ENCODE measurements around the gene MAFG. TPM values are rescaled to one million over a fixed set of nuclear protein-coding genes. Genes with fewer than 3 reads are reported as not detected.
"Not testable (repeated sequence)": the region's sequence is repeated elsewhere in the genome, so short reads cannot be mapped to it uniquely, and the experiment has no call there.

Gene MAFG
- total and polyA plus RNA-seq, 2 donors (not counting 3 experiments of a cell fraction or from before 2014, with no cell fraction given) = 27.6 to 35.0 TPM

DNA sequence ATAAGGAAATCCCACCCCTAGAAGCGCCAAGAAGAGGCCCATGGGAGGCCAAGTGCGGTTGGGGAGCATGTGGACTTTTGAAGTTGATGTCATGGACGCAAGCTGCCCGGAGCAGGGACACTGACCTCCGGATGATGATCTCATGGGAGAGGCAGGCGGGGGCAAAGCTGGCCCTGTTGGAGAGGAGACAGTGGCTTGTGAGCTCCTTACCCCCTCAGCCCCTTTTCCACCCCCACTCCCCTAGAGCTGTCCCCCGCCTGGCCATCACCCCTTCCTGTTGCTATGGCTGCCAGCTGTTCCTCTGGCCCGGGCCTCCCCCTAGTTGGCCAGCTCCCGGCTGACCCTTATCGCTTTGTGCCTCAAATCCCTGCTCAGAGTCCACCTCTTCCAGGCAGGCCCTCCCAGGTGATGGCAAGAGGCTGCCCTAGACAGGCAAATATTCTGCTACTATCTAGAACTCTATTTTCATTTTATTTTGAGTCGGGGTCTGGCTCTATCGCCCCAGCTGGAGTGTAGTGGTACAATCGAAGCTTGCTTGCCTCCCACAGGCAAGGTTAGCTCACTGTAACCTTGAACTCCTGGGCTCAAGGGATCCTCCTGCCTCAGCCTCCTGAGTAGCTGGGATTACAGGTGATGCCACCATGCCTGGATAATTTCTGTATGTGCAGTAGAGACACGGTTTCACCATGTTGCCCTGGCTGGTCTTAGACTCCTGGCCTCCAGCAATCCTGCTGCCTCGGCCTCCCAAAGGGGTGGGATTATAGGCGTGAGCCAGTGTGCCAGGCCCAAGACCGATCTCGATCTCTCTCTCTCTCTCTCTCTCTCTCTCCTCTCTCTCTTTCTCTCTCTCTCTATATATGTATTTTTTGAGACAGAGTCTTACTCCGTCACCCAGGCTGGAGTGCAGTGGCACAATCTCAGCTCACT is 26.9 kb upstream of the MAFG start:
- Histone ChIP-seq H4K20me1 (replicated peaks; ENCODE audit: control insufficient read depth, extremely low read depth, insufficient read depth, low read length) (no peaks in the 10 kb centered on the region), H3K36me3 (ENCODE audit: control insufficient read depth in 2 of 2, extremely low read depth in 1 of 2, insufficient read depth in 2 of 2, low read length in 2 of 2) (no peaks in the 10 kb centered on the region), H2AFZ (ENCODE audit: low read depth, low read length) (no peak overlapping the region), H3K4me1 (ENCODE audit: control insufficient read depth, extremely low read depth, insufficient read depth, low read length) (no peaks in the 10 kb centered on the region), H3K79me2 (ENCODE audit: control insufficient read depth, insufficient read depth, low read length) (no peaks in the 10 kb centered on the region), H3K27ac (ENCODE audit: insufficient read depth, low read depth, low read length) (no peak overlapping the region), H3K27me3 (ENCODE audit: control insufficient read depth in 2 of 2, insufficient read depth in 2 of 2, low read length in 2 of 2) (peaks cover 8 to 10% of the 10 kb centered on the region in 2 experiments), H3K9me1 (replicated peaks; ENCODE audit: control insufficient read depth, extremely low read depth, insufficient read depth, low read length) (no peaks in the 10 kb centered on the region), H3K4me2 (ENCODE audit: insufficient read depth, low read length) (no peak overlapping the region), H3K4me3 (replicated peaks in 1 of 3; ENCODE audit: insufficient read depth in 1 of 3, low read depth in 1 of 3, low read length in 3 of 3) (no peak overlapping the region), H3K9ac (replicated peaks; ENCODE audit: extremely low read depth, insufficient read depth, low read length) (no peak overlapping the region), H3K9me3 (replicated peaks; ENCODE audit: control insufficient read depth, insufficient read depth, low read length) (no peaks in the 10 kb centered on the region)
- ChIA-PET POLR2A (no interaction called here), CTCF (interaction anchor here (0.9 to 2.3 kb wide), 5 partner anchors 9 to 133 kb away, joined by 3 to 8 read pairs (median 4); no protein-coding TSS in a partner anchor)
- intact Hi-C loops (cut with micrococcal nuclease) = no loop called here
- dilution Hi-C loops (cut with MboI; ENCODE audit: extremely low pct_ligation_motif_present, low sequenced_read_pairs) = no loop called here
- DNase-seq (ENCODE audit: low read depth, low spot score) = no peak
- no TSS peak for BruUV-seq (replicated peaks)
- TF ChIP-seq, protein P1, sequence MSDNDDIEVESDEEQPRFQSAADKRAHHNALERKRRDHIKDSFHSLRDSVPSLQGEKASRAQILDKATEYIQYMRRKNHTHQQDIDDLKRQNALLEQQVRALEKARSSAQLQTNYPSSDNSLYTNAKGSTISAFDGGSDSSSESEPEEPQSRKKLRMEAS (IDR thresholded peaks at IDR 0.05; ENCODE audit: insufficient read depth, insufficient read length) = no peak
- no peak for TF ChIP-seq MYC (IDR thresholded peaks at IDR 0.05; ENCODE audit: low read depth, low read length)
- no peak for TF ChIP-seq JUN (IDR thresholded peaks at IDR 0.05; ENCODE audit: borderline replicate concordance, insufficient read depth, insufficient read length, low read depth)
- no peak for TF ChIP-seq EZH2 (IDR thresholded peaks at IDR 0.05; ENCODE audit: borderline replicate concordance, low read depth, low read length, severe bottlenecking)
- no peak for TF ChIP-seq GATA2 (IDR thresholded peaks at IDR 0.05; ENCODE audit: insufficient read depth, insufficient read length, low read depth, low read length)
- TF ChIP-seq POLR2A (IDR thresholded peaks at IDR 0.05; ENCODE audit: low read depth, low read length) = no peak
- TF ChIP-seq, protein P2, sequence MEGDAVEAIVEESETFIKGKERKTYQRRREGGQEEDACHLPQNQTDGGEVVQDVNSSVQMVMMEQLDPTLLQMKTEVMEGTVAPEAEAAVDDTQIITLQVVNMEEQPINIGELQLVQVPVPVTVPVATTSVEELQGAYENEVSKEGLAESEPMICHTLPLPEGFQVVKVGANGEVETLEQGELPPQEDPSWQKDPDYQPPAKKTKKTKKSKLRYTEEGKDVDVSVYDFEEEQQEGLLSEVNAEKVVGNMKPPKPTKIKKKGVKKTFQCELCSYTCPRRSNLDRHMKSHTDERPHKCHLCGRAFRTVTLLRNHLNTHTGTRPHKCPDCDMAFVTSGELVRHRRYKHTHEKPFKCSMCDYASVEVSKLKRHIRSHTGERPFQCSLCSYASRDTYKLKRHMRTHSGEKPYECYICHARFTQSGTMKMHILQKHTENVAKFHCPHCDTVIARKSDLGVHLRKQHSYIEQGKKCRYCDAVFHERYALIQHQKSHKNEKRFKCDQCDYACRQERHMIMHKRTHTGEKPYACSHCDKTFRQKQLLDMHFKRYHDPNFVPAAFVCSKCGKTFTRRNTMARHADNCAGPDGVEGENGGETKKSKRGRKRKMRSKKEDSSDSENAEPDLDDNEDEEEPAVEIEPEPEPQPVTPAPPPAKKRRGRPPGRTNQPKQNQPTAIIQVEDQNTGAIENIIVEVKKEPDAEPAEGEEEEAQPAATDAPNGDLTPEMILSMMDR (IDR thresholded peaks at IDR 0.05; ENCODE audit: extremely low read depth in 1 of 2, insufficient read depth in 1 of 2, low read depth in 1 of 2, low read length in 2 of 2) = no peak
- TF ChIP-seq POLR2AphosphoS5 (IDR thresholded peaks at IDR 0.05; ENCODE audit: insufficient read depth, low read depth, low read length) = no peak
- no peak for TF ChIP-seq FOS (IDR thresholded peaks at IDR 0.05; ENCODE audit: borderline replicate concordance, insufficient read depth, low read length)
- no peak for FAIRE-seq

DNA sequence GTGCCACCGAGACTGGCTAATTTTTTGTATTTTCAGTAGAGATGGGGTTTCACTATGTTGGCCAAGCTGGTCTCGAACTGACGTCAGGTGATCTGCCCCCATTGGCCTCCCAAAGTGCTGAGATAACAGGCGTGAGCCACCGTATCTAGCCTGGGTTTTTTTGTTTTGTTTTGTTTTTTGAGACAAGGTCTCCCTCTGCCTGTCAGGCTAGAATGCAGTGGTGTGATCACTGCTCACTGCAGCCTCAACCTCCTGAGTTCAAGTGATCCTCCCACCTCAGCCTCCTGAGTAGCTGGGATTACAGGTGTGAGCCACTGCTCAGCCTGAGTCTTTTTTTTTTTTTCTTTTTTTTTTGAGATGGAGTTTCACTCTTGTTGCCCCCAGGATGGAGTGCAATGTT is 25.9 kb upstream of the MAFG start:
- H3K9me3 ChIP-seq (replicated peaks; ENCODE audit: control insufficient read depth, insufficient read depth, low read length); H4K20me1 ChIP-seq (replicated peaks; ENCODE audit: control insufficient read depth, extremely low read depth, insufficient read depth, low read length); H3K9ac ChIP-seq (replicated peaks; ENCODE audit: extremely low read depth, insufficient read depth, low read length); H3K79me2 ChIP-seq (ENCODE audit: control insufficient read depth, insufficient read depth, low read length); FAIRE-seq; H3K4me1 ChIP-seq (ENCODE audit: control insufficient read depth, extremely low read depth, insufficient read depth, low read length); intact Hi-C loops (cut with micrococcal nuclease); H3K4me2 ChIP-seq (ENCODE audit: insufficient read depth, low read length); DNase-seq (ENCODE audit: low read depth, low spot score); H3K27ac ChIP-seq (ENCODE audit: insufficient read depth, low read depth, low read length); H3K27me3 ChIP-seq (ENCODE audit: control insufficient read depth in 2 of 2, insufficient read depth in 2 of 2, low read length in 2 of 2); H2AFZ ChIP-seq (ENCODE audit: low read depth, low read length); H3K36me3 ChIP-seq (ENCODE audit: control insufficient read depth in 2 of 2, extremely low read depth in 1 of 2, insufficient read depth in 2 of 2, low read length in 2 of 2); H3K9me1 ChIP-seq (replicated peaks; ENCODE audit: control insufficient read depth, extremely low read depth, insufficient read depth, low read length); POLR2A ChIA-PET; BruUV-seq (replicated peaks); dilution Hi-C loops (cut with MboI; ENCODE audit: extremely low pct_ligation_motif_present, low sequenced_read_pairs); H3K4me3 ChIP-seq (replicated peaks in 1 of 3; ENCODE audit: insufficient read depth in 1 of 3, low read depth in 1 of 3, low read length in 3 of 3): not testable (repeated sequence)
- CTCF ChIA-PET = interaction anchor here (0.8 to 1.4 kb wide), 3 partner anchors 26 to 68 kb away, joined by 3 to 4 read pairs (median 3); partner anchors contain the start of gene MAFG

All from endothelial cell of umbilical vein (primary cell).